Peyer's patch (tissue), 4 donors: ENCODE results near the gene REEP6. TPM values are rescaled to one million over a fixed set of nuclear protein-coding genes. Genes with fewer than 3 reads are reported as not detected.

Experiments used
- DNase-seq, 3 donors: peaks; one replicate each; pipeline ENCODE4 v3.0.0-alpha.2; 2017 to 2019
- H3K27ac ChIP-seq, 4 donors: fragments of 200-600 bp; sonication (generic); one replicate each; pipeline ENCODE4 v1.5.1; 2016 to 2019
- H3K27me3 ChIP-seq, 2 donors: fragments of 200-600 bp; sonication (generic); one replicate each; pipeline ENCODE4 v1.5.1; 2019
- H3K36me3 ChIP-seq, 3 donors: fragments of 200-600 bp; sonication (generic); one replicate each; pipeline ENCODE4 v1.5.1; 2016 to 2019
- H3K4me1 ChIP-seq, 4 donors: fragments of 200-600 bp; sonication (generic); one replicate each; pipeline ENCODE4 v1.5.1; 2016 to 2019
- H3K4me3 ChIP-seq, 4 donors: fragments of 200-600 bp; sonication (generic); 1 replicate in 3 of 4; 2 replicates in 1 of 4; pipeline ENCODE4 v1.5.1; 2016 to 2019; ENCODE audit warnings: mild to moderate bottlenecking in 1 of 4
- H3K9me3 ChIP-seq, 4 donors: fragments of 200-600 bp; sonication (generic); one replicate each; pipeline ENCODE4 v1.5.1; 2016 to 2019; ENCODE audit warnings: mild to moderate bottlenecking in 1 of 4
- POLR2A ChIP-seq, 2 donors: fragments of 450-650 bp; IDR thresholded peaks; one replicate each; pipeline ENCODE4 v1.5.1; 2017; ENCODE audit warnings: antibody characterized with exemption in 2 of 2, mild to moderate bottlenecking in 2 of 2, moderate library complexity in 2 of 2
- total RNA-seq, 4 donors: library from RNA; depleted of rRNA; stranded (reverse); fragments of >200 nt; gene quantifications; one replicate each; pipeline ENCODE4 v1.1.0, GENCODE V29; 2016
- TF ChIP-seq, protein P1 (sequence below), 6 experiments: fragments of 450-650 bp in 4 of 6; fragments of 200-600 bp in 2 of 6; sonication (generic) in 1 of 6; IDR thresholded peaks; one replicate each; pipeline ENCODE4 v1.5.1; 2017 to 2019; ENCODE audit warnings: antibody characterized with exemption in 6 of 6, mild to moderate bottlenecking in 3 of 6, moderate library complexity in 1 of 6

REEP6 gene
- total RNA-seq, result 100 to 1,000 TPM in 3 of 4 donors, 1 to 10 TPM in 1; 7.4 to 167 (median 162) TPM

DNA sequence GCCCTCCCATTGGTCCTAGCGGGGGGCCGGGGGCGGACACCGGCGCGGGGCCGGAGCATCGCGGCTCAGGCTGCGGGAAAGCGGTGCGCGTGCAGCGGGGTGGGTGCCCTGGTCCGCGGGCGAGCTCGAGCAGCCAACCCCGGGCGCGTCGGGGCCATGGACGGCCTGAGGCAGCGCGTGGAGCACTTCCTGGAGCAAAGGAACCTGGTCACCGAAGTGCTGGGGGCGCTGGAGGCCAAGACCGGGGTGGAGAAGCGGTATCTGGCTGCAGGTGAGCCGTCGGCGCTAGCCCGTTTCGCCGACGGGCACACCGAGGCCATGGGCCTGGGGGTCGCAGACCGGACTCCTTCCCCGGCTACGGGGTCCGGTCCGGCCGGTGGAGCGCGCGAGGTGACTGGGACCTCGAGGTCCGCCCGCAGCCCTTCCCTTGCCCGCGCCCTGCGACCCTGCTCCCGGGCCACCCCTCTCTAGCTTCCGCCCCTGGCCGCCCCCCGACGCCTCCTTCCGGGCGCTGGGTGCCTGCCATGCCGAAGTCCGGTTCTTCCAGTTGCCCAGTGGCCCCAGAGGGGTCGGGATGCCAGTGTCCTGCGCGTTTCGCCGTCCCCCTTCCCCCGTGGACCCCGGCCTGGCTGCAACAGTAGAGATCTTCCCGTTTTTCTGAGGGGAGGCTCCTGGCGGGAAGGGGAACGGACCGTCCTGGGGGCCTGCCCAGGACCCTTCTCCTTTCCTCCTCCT, at the start of gene REEP6:
Gene REEP6, plus strand, starts transcription at position 68 of the 735 bp plus-strand sequence. Its CDS starts 89 bp downstream, at position 157.
- TF ChIP-seq POLR2A (IDR thresholded peaks at IDR 0.05), result peak; percentile 92 to 95
- TF ChIP-seq, protein P1, sequence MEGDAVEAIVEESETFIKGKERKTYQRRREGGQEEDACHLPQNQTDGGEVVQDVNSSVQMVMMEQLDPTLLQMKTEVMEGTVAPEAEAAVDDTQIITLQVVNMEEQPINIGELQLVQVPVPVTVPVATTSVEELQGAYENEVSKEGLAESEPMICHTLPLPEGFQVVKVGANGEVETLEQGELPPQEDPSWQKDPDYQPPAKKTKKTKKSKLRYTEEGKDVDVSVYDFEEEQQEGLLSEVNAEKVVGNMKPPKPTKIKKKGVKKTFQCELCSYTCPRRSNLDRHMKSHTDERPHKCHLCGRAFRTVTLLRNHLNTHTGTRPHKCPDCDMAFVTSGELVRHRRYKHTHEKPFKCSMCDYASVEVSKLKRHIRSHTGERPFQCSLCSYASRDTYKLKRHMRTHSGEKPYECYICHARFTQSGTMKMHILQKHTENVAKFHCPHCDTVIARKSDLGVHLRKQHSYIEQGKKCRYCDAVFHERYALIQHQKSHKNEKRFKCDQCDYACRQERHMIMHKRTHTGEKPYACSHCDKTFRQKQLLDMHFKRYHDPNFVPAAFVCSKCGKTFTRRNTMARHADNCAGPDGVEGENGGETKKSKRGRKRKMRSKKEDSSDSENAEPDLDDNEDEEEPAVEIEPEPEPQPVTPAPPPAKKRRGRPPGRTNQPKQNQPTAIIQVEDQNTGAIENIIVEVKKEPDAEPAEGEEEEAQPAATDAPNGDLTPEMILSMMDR (IDR thresholded peaks at IDR 0.05), result no peak
- no peak for DNase-seq
- peak within 1 kb of the TSS; percentile 65 to 90 (median 76) for H3K27ac ChIP-seq
- no peaks in the 10 kb centered on the region for H3K27me3 ChIP-seq
- peak within 1 kb of the TSS; percentile 46 to 81 (median 66) for H3K4me3 ChIP-seq
- H3K4me1 ChIP-seq, result peaks cover 0 to 33% (median 9%) of the 10 kb centered on the region in 4 donors
- no peaks in the 10 kb centered on the region for H3K36me3 ChIP-seq
- no peaks in the 10 kb centered on the region for H3K9me3 ChIP-seq

DNA sequence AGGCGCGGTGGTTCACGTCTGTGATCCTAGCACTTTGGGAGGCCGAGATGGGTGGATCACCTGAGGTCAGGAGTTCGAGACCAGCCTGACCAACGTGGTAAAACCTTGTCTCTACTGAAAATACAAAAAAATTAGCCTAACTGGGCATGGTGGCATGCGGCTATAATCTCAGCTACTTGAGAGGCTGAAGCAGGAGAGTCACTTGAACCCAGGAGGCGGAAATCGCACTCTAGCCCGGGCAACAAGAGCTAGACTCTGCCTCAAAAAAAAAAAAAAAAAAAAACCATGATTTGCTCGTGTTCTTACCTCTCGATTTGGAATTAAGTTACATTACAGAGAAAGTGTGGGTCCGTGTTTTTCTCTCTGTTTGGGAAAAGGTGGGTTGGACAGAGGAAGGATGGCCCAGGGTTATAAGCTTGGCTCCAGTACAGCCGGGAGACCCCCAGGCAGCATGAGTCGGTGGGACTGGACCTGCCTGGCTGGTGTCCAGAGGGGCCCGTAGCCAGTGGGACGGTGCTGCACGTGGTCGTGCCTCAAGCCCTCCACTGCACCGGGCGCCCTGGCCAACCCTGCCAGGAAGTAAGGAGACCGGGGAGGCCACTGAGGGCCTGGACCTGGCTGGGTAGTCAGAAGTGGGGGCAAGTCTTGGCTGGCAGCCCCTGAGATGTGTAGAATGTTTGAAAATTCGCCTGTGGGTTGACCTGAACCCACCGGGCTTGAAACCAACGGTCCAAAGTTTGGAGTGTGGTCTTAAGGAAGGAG, 49.1 kb upstream of the REEP6 start:
- H3K4me3 ChIP-seq, result no peak overlapping the region
- TF ChIP-seq, protein P1 (IDR thresholded peaks at IDR 0.05), result no peak
- no peak for TF ChIP-seq POLR2A (IDR thresholded peaks at IDR 0.05)
- H3K27me3 ChIP-seq, result peaks cover 3 to 16% of the 10 kb centered on the region in 2 donors
- no peak for DNase-seq
- peaks cover 0 to 32% (median 0%) of the 10 kb centered on the region in 3 donors for H3K36me3 ChIP-seq
- no peaks in the 10 kb centered on the region for H3K9me3 ChIP-seq
- H3K4me1 ChIP-seq, result peaks cover 0 to 38% (median 23%) of the 10 kb centered on the region in 4 donors
- H3K27ac ChIP-seq, result no peak overlapping the region

DNA sequence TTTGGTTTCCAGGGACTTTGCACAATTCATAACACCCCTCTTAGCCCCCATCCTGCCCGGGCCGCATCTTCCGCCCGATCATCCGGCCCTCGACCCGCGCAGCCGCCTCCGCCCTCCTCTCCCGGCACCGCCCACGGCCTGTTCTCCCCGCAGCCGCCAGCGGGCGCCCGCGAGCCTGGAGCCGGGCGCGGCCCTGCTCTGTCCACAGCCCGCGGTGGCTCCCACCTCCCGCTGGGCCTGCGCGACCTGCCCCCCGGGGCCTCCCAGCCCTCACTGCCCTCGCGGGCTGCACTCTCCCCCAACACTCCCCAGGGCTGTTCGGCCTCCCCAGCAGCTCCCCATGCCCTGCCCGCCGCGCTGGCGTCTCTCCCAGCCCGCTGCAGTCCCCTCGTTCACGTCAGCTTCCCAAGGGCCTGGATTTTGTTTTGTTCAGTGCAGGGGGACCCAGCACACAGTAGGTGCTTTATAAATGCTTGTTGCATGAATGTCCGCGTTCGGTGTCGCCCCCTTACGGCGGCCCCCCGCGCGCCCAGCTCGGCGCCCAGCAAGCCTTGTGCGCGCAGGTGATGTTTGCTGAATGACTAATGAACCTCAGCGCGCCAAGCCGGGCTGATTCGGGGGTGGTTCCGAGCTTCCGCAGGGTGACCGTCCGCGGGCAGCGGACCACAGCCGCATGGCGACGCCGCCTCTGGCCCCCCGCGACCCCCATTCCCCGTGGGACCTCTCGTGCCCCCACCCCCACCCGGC, 45.6 kb upstream of the REEP6 start:
- Histone ChIP-seq H3K27me3 (peaks cover 3 to 42% of the 10 kb centered on the region in 2 donors), H3K36me3 (peaks cover 0 to 22% (median 0%) of the 10 kb centered on the region in 3 donors), H3K9me3 (no peaks in the 10 kb centered on the region), H3K27ac (peak overlapping the region in 1 of 4 donors; percentile 65), H3K4me3 (peak overlapping the region; percentile 33 to 51 (median 48)), H3K4me1 (peaks cover 0 to 33% (median 16%) of the 10 kb centered on the region in 4 donors)
- TF ChIP-seq, protein P1 (IDR thresholded peaks at IDR 0.05), result peak; percentile 69 to 98 (median 94)
- no peak for TF ChIP-seq POLR2A (IDR thresholded peaks at IDR 0.05)
- peak; percentile 74 to 87 (median 87) for DNase-seq

DNA sequence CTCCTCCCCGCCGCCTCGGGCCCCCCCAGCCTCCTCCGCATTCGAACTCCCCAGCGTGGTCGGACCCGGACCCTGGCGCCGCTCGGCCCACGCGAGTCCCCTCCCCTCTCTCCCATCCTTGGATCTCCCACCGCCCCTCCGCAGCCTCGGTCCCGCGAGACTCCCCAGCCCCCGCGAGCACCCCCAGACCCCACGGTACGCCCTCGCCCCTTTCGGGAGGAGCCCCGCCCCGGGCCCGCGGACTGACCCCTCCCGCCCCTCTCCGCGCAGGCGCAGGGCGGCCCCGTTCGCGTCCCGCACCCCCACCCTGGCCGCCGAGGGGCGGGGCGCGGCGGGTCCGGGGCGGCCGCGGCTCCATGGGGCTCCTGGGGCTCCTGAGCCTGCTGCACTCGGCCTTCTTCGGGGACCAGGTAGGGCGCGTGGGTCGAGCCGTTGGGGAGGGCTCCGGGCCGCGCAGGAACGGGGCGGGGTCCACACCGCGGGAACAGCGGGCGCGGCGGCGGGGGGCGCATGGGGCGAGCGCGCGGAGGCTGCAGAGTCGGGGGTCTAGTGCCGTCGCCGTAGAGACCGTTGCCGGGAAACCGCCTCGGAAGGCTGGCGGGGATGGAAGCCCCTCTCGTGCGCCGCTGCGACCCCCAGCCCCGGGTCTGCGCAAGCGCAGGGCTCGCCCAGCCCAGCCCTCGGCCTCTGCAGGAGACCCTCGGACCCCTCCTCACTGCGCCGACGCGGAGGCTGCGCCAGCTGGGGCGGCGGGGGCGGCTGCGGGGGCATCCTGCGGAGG, 44.9 kb upstream of the REEP6 start:
- H3K27me3 ChIP-seq, result peaks cover 3 to 49% of the 10 kb centered on the region in 2 donors
- no peak for DNase-seq
- H3K9me3 ChIP-seq, result no peaks in the 10 kb centered on the region
- TF ChIP-seq, protein P1 (IDR thresholded peaks at IDR 0.05), result no peak
- TF ChIP-seq POLR2A (IDR thresholded peaks at IDR 0.05), result no peak
- H3K27ac ChIP-seq, result no peak overlapping the region
- H3K36me3 ChIP-seq, result peaks cover 0 to 15% (median 0%) of the 10 kb centered on the region in 3 donors
- H3K4me3 ChIP-seq, result peak overlapping the region in 3 of 4 donors; percentile 48 to 51 (median 49)
- H3K4me1 ChIP-seq, result peaks cover 0 to 33% (median 16%) of the 10 kb centered on the region in 4 donors
